ENCODE measurements around the gene MICAL3.

Gene MICAL3

GRCh38 chr22:17738386-17739128 is 285.8 kb downstream of the MICAL3 start:
- ATAC-seq: no peak
- TF ChIP-seq OSR1 (CRISPR knock-in tag; IDR thresholded peaks at IDR 0.05) (no peak), BACH2 (CRISPR knock-in tag; IDR thresholded peaks at IDR 0.05; ENCODE audit: borderline replicate concordance) (no peak), ZFP3 (CRISPR knock-in tag; IDR thresholded peaks at IDR 0.05) (no peak), ZFP30 (CRISPR knock-in tag; IDR thresholded peaks at IDR 0.05) (no peak), ESRRG (CRISPR knock-in tag; IDR thresholded peaks at IDR 0.05) (no peak)
- TF ChIP-seq, protein P1, sequence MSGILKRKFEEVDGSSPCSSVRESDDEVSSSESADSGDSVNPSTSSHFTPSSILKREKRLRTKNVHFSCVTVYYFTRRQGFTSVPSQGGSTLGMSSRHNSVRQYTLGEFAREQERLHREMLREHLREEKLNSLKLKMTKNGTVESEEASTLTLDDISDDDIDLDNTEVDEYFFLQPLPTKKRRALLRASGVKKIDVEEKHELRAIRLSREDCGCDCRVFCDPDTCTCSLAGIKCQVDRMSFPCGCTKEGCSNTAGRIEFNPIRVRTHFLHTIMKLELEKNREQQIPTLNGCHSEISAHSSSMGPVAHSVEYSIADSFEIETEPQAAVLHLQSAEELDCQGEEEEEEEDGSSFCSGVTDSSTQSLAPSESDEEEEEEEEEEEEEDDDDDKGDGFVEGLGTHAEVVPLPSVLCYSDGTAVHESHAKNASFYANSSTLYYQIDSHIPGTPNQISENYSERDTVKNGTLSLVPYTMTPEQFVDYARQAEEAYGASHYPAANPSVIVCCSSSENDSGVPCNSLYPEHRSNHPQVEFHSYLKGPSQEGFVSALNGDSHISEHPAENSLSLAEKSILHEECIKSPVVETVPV (CRISPR knock-in tag; IDR thresholded peaks at IDR 0.05): no peak
- TF ChIP-seq, protein P2, sequence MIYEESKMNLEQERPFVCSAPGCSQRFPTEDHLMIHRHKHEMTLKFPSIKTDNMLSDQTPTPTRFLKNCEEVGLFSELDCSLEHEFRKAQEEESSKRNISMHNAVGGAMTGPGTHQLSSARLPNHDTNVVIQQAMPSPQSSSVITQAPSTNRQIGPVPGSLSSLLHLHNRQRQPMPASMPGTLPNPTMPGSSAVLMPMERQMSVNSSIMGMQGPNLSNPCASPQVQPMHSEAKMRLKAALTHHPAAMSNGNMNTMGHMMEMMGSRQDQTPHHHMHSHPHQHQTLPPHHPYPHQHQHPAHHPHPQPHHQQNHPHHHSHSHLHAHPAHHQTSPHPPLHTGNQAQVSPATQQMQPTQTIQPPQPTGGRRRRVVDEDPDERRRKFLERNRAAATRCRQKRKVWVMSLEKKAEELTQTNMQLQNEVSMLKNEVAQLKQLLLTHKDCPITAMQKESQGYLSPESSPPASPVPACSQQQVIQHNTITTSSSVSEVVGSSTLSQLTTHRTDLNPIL (CRISPR knock-in tag; IDR thresholded peaks at IDR 0.05; ENCODE audit: low read depth): no peak
